ENCODE data around the gene RPL5. TPM values are rescaled to one million over a fixed set of nuclear protein-coding genes. Genes with fewer than 3 reads are reported as not detected.

RPL5 gene
- total and polyA plus RNA-seq, 9 of the 15 experiments (the other 6 are each of a cell fraction or from before 2014, with no cell fraction given), result 1,467 to 4,252 (median 2,454) TPM

DNA sequence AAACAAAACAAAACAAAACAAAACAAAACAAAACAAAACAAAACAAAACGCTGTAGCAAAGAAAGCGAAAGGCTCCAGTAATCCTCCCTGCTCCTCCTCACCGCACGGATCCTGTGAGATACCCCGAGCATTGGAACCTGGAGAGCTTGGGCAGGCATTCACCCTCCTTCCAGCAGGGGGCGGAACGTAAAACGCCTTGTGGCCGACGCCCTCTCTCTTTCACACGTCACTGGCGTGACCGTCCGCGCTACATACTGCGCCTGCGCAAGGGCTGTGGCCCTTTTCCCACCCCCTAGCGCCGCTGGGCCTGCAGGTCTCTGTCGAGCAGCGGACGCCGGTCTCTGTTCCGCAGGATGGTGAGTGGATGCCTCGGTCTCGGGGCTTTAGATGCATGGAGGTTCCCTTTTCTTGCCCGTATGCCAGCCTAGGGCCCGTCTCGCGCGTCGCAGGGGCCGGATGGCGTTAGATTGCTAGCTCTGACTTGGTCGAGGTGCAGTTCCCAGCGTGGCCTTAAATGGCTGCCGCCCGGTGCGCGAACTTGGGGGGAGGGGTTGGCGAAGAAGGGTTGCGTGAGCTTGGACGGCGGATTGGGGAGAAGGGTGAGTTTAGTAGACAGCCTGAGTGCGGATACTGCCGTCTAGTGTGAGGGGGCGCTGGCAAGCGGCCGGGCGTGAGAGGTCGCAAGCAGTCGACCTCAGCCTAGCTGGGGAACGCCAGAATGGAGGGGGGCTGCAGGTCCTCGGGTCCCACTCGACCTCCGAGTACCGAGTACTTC lies at the start of gene RPL5 (continued):
- TF ChIP-seq TRIM25 (IDR thresholded peaks at IDR 0.05; ENCODE audit: borderline replicate concordance), result no peak; the same call in 1 of the 2 replicates
- peak; percentile 100 for TF ChIP-seq MYC (IDR thresholded peaks at IDR 0.05; ENCODE audit: low read depth, low read length)
- peak; percentile 99 for TF ChIP-seq MYC (CRISPR knock-in tag; IDR thresholded peaks at IDR 0.05; ENCODE audit: borderline replicate concordance, low read depth)
- peak; percentile 55 for TF ChIP-seq MYBL2 (IDR thresholded peaks at IDR 0.05; ENCODE audit: low read depth)
- TF ChIP-seq MYBL2 (CRISPR knock-in tag; IDR thresholded peaks at IDR 0.05; ENCODE audit: borderline replicate concordance), result no peak
- no peak for TF ChIP-seq CBFA2T3 (IDR thresholded peaks at IDR 0.05)
- TF ChIP-seq HMGN3 (IDR thresholded peaks at IDR 0.05; ENCODE audit: borderline replicate concordance, extremely low read depth, insufficient read length, low read depth, low read length), result no peak
- TF ChIP-seq COPS2 (conservative IDR thresholded peaks at IDR 0.05), result no peak
- peak; percentile 98 for TF ChIP-seq SETDB1 (IDR thresholded peaks at IDR 0.05; ENCODE audit: low read length)
- no peak for TF ChIP-seq NR2F6 (CRISPR knock-in tag; IDR thresholded peaks at IDR 0.05)
- peak; percentile 48; the same call in 1 of the 2 replicates for TF ChIP-seq EP300 (IDR thresholded peaks at IDR 0.05; ENCODE audit: low read length)
- TF ChIP-seq ELK1 (CRISPR knock-in tag; IDR thresholded peaks at IDR 0.05), result no peak
- no peak for TF ChIP-seq HNRNPL (IDR thresholded peaks at IDR 0.05; ENCODE audit: low read depth, low read length)
- TF ChIP-seq BCOR (IDR thresholded peaks at IDR 0.05), result peak; percentile 82
- TF ChIP-seq KLF16 (IDR thresholded peaks at IDR 0.05), result 0 out of 2 replicates have a peak, but pooled peaks have one; percentile 46
- TF ChIP-seq ZNF668 (CRISPR knock-in tag; IDR thresholded peaks at IDR 0.05), result no peak
- TF ChIP-seq PHTF2 (CRISPR knock-in tag; IDR thresholded peaks at IDR 0.05), result no peak
- TF ChIP-seq MED1 (CRISPR knock-in tag; IDR thresholded peaks at IDR 0.05; ENCODE audit: borderline replicate concordance), result no peak
- TF ChIP-seq ELF2 (CRISPR knock-in tag; IDR thresholded peaks at IDR 0.05), result peak; percentile 13; the same call in 1 of the 2 replicates
- TF ChIP-seq NCOA2 (IDR thresholded peaks at IDR 0.05; ENCODE audit: partially characterized antibody in 2 of 2), result no peak
- TF ChIP-seq OTX1 (CRISPR knock-in tag; IDR thresholded peaks at IDR 0.05), result 0 out of 2 replicates have a peak, but pooled peaks have one; percentile 5
- TF ChIP-seq IRF9 (tag; IDR thresholded peaks at IDR 0.05), result no peak
- TF ChIP-seq SREBF2 (CRISPR knock-in tag; IDR thresholded peaks at IDR 0.05), result no peak
- peak; percentile 98 for TF ChIP-seq CBX1 (IDR thresholded peaks at IDR 0.05; ENCODE audit: low read depth)
- TF ChIP-seq CGGBP1 (CRISPR knock-in tag; IDR thresholded peaks at IDR 0.05), result 0 out of 2 replicates have a peak, but pooled peaks have one; percentile 44
- TF ChIP-seq ZNF699 (CRISPR knock-in tag; IDR thresholded peaks at IDR 0.05; ENCODE audit: insufficient replicate concordance), result no peak
- TF ChIP-seq RUNX1 (IDR thresholded peaks at IDR 0.05; ENCODE audit: low read depth), result no peak

All from K562 (cell line).